ENCODE measurements around the gene OASL. TPM values are rescaled to one million over a fixed set of nuclear protein-coding genes. Genes with fewer than 3 reads are reported as not detected.

OASL gene
- total RNA-seq, 1 experiment from 2014 or later = not detected

DNA sequence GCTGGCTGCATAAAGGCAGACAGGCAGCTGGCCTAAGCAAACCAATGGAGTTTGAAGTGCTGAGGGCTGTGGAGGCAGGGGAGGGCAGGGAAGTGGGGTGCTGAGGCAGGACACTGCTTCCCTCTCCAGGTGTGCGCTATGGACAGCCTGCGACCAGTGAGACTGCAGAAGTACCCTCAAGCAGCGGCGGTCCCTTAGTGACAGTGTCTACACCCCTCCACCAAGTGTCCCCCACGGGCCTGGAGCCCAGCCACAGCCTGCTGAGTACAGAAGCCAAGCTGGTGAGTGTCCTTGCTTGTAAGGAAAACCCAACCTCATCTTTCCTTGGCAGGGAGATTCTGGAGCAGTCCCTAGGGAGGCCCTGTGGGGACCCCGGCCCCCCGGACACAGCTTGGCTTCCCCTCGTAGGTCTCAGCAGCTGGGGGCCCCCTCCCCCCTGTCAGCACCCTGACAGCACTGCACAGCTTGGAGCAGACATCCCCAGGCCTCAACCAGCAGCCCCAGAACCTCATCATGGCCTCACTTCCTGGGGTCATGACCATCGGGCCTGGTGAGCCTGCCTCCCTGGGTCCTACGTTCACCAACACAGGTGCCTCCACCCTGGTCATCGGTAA, 42.8 kb downstream of the OASL start:
- in situ Hi-C loops (cut with HindIII; ENCODE audit: low sequenced_read_pairs) = no loop called here
- DNase-seq (ENCODE audit: low spot score) = no peak

DNA sequence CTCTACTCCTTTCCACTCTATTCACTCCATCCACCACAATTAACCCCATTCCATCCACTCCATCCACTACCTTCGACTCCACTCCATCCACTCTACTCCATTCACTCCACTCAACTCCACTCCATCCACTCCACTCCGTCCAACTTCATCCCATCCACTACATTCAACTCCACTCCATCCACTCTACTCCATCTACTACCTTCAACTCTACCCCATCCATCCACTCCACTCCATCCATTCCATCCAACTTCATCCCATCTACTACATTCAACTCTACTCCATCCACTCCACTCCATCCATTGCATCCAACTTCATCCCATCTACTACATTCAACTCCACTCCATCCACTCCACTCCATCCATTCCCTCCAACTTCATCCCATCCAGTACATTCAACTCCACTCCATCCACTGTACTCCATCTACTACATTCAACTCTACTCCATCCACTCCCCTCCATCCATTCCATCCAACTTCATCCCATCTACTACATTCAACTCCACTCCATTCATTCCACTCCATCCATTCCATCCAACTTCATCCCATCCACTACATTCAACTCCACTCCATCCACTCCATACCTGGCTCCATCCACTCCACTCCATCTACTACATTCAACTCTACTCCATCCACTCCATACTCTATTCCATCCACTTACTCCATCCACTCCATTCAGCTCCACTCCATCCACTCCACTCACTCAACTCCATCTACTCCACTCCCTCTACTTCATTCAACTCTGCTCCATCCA, 44.3 kb downstream of the OASL start:
- in situ Hi-C loops (cut with HindIII; ENCODE audit: low sequenced_read_pairs) = no loop called here
- no peak for DNase-seq (ENCODE audit: low spot score)

DNA sequence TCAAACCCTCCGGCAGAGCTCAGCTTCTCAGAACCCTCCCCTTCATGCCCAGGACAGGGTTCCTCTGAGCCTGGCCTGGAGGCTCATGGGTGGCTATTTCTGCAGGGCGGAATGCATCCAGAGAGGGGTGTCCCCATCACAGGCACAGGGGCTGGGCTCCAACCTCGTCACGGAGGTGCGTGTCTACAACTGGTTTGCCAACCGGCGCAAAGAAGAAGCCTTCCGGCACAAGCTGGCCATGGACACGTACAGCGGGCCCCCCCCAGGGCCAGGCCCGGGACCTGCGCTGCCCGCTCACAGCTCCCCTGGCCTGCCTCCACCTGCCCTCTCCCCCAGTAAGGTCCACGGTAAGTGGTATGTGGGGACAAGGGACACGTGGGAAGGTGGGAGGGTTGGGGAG, 45.0 kb downstream of the OASL start:
- in situ Hi-C loops (cut with HindIII; ENCODE audit: low sequenced_read_pairs) = no loop called here
- no peak for DNase-seq (ENCODE audit: low spot score)

DNA sequence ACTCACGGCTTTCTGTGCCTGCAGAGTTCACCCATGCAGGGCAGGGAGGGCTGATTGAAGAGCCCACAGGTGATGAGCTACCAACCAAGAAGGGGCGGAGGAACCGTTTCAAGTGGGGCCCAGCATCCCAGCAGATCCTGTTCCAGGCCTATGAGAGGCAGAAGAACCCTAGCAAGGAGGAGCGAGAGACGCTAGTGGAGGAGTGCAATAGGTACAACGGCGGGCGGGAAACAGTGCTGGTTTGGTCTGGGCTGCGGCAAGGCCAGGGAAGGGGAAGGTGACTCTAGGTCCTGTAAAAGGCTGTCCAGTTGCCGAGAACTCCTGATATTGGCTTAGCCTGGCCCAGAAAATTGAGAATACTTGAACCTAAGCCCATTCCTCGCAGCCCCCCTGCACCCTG, 45.5 kb downstream of the OASL start:
- no peak for DNase-seq (ENCODE audit: low spot score)
- in situ Hi-C loops (cut with HindIII; ENCODE audit: low sequenced_read_pairs) = no loop called here

DNA sequence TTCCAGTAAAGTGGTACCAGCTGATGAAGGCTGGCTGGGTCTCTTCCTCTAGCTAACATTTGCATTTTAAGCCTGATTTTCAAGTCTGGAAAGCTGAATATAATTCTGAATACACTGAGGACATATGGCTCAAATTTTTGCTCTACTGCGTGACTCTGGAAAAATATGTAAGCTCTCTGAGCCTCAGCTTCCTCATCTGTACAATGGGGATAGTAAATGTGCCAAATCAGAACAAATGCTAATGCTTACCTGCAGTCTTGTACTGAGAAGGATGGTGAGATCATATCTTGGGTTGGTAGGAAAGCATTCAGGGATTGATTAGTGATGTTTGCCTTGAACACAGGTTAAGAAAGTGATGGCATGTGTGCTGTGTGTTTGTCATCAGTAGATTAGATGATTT, 46.1 kb downstream of the OASL start:
- no peak for DNase-seq (ENCODE audit: low spot score)
- in situ Hi-C loops (cut with HindIII; ENCODE audit: low sequenced_read_pairs) = no loop called here

DNA sequence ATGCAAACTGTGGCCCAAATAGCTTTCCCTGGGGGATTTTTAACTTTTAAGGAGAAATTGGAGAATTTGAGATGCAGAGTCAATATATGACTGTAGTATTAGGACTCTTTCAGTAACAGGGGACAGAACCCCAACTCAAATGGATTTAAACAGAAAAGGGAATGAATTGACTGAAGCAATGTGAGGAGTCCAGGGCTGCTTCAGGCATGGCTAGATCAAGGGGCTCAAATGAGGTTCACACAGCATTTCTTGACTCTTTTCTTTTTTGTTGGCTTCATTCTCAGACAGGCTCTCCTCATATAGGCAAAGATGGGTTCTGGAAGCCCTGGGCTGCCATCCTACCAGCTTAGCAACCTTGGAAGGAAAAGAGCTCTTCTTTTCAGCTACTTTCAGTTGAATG, 47.1 kb downstream of the OASL start:
- in situ Hi-C loops (cut with HindIII; ENCODE audit: low sequenced_read_pairs) = no loop called here
- DNase-seq (ENCODE audit: low spot score) = no peak

DNA sequence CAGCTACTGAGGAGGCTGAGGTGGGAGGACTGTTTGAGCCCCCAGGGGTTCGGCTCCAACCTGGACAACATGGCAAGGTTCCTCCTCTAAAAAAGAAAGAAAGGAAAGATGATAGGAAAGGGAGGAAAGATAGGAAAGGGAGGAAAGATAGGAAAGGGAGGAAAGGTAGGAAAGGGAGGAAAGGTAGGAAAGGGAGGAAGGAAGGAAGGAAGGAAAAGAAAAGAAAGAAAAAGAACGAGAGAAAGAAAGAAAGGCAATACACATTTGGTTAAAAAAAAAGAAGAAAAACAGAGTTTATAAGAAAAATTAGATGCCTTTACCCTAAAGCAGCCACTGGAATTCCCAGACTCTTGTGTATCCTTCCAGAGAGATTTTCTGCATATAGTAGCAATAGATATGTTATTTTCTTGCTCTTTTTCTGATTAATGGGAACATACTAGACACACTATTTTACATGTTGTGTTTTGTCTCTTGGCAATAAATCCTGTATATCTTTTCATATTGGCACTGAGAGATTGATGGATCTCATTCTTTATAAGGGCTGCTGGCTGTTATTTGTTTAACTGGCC, 48.5 kb downstream of the OASL start:
- in situ Hi-C loops (cut with HindIII; ENCODE audit: low sequenced_read_pairs) = no loop called here
- no peak for DNase-seq (ENCODE audit: low spot score)

DNA sequence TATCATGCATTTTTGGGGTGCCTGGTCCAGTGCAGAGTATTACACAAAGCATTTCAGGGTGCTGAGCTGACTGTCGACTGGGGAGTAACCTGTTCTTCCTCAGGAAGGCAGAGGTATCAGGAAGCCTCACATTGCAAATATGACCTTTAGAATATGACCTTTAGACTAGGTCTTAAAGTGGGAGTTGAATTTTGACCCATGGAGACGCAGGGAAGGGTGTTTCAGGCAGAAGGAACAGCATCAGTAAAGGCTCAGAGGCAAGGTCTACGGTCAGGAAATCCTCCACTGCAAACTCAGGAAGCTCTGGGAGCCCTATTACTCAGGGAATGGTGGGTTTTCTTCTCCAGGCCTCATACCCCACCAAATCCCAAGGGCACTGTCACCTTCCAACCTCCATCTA, 49.4 kb downstream of the OASL start:
- DNase-seq (ENCODE audit: low spot score) = no peak
- in situ Hi-C loops (cut with HindIII; ENCODE audit: low sequenced_read_pairs) = no loop called here

DNA sequence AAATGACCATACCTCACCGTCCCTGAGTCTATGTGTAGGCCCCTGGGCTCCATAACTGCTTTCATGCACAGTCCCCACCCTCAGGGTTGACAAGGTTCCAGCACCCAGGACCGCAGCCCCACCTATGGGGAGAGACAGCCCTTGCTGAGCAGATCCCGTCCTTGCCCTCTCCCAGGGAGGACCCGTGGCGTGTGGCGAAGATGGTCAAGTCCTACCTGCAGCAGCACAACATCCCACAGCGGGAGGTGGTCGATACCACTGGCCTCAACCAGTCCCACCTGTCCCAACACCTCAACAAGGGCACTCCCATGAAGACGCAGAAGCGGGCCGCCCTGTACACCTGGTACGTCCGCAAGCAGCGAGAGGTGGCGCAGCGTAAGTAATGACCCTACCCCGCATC, 50.4 kb downstream of the OASL start:
- no peak for DNase-seq (ENCODE audit: low spot score)
- in situ Hi-C loops (cut with HindIII; ENCODE audit: low sequenced_read_pairs) = no loop called here

DNA sequence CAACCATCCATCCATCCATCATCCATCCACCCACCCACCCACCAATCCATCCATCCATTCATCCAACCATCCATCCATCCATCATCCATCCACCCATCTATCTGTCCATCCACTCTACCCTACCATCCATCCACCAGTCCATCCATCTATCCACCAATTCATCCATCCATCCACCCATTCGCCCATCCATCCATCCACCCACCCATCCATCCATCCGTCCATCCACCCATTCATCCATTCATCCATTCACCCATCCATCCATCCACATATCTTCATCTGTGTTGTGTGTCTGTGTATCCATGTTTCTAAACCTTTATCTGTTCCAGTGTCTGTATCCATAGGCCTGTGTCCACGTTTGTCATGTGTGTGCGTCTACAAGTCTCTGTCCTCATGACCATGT, 50.8 kb downstream of the OASL start:
- in situ Hi-C loops (cut with HindIII; ENCODE audit: low sequenced_read_pairs) = no loop called here

DNA sequence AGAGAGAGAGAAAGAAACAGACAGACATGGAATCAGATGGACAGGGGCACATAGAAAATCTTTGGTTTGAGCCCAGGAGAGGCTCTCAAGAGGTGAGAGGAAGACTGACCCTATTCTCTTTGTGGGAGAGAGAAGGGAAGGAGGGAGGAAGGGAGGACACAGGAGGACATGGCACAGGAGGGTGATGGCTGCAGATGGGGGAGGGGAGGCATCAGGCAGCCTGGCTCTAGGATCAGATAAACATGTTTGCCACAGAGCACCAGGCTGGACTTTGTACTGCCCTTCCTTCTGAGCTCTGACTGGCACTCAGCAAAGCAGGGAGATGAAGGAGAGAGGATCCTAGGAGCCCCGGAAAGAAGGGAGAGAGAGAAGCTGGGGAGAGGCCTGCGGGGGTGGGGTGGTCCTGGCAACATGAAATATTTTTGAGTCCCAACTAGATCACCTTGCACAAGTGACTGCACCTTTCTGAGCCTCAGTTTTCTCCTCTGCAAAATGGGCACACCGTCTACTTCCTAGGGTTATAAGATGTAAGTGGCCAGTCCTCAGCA, 54.6 kb downstream of the OASL start:
- in situ Hi-C loops (cut with HindIII; ENCODE audit: low sequenced_read_pairs) = no loop called here
- peak; percentile 1 for DNase-seq (ENCODE audit: low spot score)

More for the DNA sequence above, 50.8 kb downstream of the OASL start:
- DNase-seq (ENCODE audit: low spot score) = no peak

DNA sequence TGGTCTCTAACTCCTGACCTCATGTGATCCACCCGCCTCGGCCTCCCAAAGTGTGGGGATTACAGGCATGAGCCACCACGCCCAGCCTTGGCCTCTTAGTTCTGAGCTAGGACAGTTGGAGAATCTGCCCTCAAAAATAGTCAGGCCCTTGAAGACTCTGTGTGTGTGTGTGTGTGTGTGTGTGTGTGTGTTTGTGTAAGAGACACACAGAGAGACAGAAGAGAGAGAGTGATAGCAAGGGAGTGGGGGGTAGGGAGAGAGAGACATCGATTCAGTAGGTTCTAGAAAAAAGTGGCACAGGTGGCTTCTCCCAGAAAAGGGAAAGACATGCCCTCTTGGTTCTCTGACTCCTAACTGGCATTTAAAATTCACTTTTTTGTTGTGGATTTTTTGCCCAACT, 55.3 kb downstream of the OASL start:
- in situ Hi-C loops (cut with HindIII; ENCODE audit: low sequenced_read_pairs) = no loop called here
- no peak for DNase-seq (ENCODE audit: low spot score)

DNA sequence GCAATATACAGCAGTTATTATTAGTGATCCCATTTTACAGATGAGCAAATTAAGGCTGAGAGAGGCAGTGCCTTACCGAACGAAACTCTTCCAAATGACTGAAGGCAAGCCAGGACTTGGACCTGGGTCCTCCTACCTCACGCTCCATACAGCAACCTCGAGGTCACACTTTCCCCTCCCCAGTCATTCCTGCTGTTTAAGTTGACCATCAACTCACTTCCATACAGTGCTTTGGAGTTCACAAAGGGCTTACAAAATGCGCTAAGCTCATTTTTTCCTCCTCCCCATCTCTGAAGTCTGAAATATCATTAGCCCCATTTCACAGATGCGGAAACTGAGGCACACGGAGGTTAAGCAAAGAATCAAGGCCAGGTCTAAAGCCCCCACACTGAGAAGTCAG, 56.4 kb downstream of the OASL start:
- in situ Hi-C loops (cut with HindIII; ENCODE audit: low sequenced_read_pairs) = no loop called here
- no peak for DNase-seq (ENCODE audit: low spot score)

DNA sequence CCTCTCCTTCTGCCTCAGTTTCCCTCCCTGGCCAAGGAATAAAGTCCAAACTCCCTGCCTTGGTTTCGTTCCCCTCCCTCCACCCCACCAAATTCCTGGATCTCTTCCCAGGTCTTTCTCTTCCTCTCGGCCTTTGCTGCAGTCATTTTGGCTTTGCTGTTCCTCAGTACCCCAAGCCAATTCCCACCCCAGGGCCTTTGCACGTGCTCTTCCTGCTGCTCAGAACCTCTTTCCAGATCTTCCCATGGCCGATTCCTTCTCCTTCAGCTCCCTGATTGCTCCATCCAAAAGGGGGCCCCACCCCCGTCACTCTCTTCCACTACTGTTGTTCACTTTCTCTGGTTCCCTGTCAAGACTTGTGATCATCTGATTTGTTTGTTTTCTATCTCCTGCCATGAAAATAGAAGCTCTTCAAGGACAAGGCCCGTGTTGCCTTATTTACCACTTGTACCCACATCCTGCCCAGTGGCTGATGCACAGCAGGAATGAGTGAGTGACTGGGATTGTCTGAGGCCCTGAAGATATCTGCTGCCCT, 57.6 kb downstream of the OASL start:
- in situ Hi-C loops (cut with HindIII; ENCODE audit: low sequenced_read_pairs) = no loop called here

DNA sequence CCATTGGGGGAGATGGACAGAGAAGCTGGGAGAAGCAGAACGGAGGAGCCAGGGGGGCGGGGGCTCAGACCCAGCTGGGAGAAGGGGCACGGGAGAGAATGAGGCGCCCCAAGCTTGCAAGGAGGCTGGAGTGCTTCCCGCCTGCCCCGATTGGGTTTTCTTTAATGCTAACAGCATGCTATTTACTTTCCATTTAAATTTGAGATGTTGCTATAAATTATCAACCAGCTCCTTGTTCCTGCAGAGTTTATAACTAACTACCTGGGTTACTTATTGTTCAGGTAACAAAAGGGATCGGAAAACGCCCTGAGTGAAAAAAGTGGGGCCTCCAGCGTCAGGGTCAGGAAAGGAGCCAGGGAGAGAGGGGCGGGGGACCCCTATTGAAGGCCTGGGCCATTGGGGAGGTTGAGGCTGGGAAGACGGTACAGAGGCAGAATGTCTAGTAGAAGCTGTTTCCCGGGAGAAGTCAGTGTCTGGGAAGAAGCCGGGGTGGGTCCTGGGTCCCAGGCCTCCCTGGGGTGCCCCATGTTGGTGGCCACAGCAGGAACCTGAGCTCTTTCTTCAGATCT, 58.2 kb downstream of the OASL start:
- in situ Hi-C loops (cut with HindIII; ENCODE audit: low sequenced_read_pairs) = no loop called here
- DNase-seq (ENCODE audit: low spot score) = no peak

More for the DNA sequence above, 57.6 kb downstream of the OASL start:
- no peak for DNase-seq (ENCODE audit: low spot score)

DNA sequence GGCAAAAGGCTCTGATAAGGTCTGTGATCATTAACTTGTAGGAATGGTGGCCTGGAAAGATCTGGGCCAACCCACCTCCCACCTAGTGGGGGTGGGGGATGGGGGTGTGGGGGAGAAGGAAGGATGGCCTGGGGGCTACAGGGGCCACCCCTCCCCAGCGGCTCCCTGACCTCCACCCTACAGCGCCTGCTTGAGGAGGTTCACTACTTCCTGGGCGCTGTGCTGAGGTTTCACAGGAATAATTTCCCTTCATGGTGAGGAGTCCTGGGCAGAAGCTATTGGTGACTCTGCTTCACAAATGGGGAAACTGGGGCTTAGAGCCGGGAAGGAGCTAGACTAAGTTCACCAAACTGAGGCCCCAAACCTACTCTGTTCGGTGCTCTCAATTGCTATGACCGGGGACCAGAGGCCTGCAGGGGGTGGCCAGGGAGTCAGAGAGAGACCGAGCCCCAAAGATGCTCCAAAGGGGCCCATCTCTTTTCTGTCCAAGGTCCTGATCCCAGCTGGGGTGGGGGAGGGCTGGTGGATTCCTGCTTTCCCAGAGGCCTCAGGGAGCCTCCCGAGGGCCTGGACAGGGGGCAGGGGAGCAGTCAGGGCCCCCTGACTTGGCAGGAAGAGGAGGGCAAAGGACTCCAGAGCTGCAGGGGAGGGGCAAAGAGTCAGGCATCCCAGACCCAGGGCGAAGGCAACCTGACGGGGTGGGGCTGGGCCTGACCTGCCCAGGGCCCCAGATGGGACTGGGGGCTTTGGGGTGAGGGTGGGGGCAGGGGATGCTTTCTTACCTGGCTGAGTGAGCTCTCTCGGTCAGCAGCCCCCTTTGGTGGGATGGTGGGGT, 59.0 kb downstream of the OASL start:
- in situ Hi-C loops (cut with HindIII; ENCODE audit: low sequenced_read_pairs) = no loop called here
- DNase-seq (ENCODE audit: low spot score) = no peak

DNA sequence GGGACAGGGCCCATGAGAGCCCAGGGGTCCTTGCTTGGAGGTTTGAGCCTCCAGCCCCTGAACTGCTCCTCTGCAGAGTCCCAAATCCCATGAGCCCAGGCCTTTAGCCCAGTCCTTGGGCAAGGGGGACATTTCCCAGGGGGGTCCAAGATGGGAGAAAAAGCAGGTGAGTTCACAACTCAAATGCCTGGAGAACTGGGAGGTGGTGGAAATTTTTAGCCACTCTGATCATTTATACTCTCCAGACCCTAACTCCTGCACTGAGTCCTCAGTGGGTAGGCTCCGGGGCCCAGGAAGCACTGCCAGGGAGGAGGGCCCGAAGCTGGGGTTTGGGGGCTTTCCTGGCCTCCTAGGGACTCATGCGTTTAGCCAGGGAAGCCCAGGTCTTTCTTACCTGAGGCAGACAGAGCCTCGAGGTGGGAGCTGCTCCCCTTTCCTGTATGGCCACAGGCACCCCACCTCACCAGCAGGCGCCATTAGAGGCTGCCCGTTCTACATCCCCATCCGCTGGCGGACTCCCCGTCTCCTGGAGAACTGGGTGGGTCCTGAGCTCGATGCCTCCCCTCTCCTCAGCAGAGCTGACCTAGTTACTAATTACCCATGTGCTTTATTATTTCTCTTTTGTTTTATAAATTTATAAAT, 59.7 kb downstream of the OASL start:
- no peak for DNase-seq (ENCODE audit: low spot score)
- in situ Hi-C loops (cut with HindIII; ENCODE audit: low sequenced_read_pairs) = no loop called here

DNA sequence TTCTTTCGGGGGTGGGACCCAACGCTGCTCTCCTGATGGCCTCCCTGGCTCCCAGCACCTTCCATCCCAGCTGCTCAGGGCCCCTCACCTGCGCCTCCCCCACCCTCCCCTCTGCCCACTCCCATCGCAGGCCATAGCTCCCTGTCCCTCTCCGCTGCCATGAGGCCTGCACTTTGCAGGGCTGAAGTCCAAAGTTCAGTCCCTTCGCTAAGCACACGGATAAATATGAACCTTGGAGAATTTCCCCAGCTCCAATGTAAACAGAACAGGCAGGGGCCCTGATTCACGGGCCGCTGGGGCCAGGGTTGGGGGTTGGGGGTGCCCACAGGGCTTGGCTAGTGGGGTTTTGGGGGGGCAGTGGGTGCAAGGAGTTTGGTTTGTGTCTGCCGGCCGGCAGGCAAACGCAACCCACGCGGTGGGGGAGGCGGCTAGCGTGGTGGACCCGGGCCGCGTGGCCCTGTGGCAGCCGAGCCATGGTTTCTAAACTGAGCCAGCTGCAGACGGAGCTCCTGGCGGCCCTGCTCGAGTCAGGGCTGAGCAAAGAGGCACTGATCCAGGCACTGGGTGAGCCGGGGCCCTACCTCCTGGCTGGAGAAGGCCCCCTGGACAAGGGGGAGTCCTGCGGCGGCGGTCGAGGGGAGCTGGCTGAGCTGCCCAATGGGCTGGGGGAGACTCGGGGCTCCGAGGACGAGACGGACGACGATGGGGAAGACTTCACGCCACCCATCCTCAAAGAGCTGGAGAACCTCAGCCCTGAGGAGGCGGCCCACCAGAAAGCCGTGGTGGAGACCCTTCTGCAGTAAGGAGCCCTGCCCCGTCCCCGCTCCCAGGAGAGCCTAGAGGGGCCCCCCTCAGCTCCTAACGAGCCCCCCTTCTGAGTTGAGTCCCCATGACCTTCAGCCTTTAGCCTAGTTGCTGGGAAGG, 60.5 kb downstream of the OASL start, which contains the start of gene HNF1A:
Gene HNF1A, plus strand, starts transcription at position 248 of the 924 bp plus-strand sequence. Its CDS starts 226 bp downstream, at position 474.
- DNase-seq (ENCODE audit: low spot score) = no peak
- in situ Hi-C loops (cut with HindIII; ENCODE audit: low sequenced_read_pairs) = no loop called here

Measured in G401 (cell line).